Upper lobe of left lung (tissue), 6 donors: ENCODE results near the gene CRYBA4. TPM values are rescaled to one million over a fixed set of nuclear protein-coding genes. Genes with fewer than 3 reads are reported as not detected.

Experiments
- ATAC-seq, 2 donors: fragments of 200-7000 bp; cut with Tn5 transposase; one replicate each; pipeline ENCODE4 v1.9.1; 2022; ENCODE audit warnings: mild to moderate bottlenecking in 2 of 2, moderate library complexity in 2 of 2; ENCODE audit not compliant: low FRiP score in 2 of 2
- DNase-seq, 2 donors: peaks; one replicate each; pipeline ENCODE4 v3.0.0-alpha.2; 2019 to 2020
- H3K27ac ChIP-seq, 4 donors: fragments of 200-600 bp; sonication (generic); one replicate each; pipeline ENCODE4 v1.5.1; 2016 to 2019
- H3K27me3 ChIP-seq, 4 donors: fragments of 200-600 bp; sonication (generic); one replicate each; pipeline ENCODE4 v1.5.1; 2017 to 2019
- H3K36me3 ChIP-seq, 4 donors: fragments of 200-600 bp; sonication (generic); one replicate each; pipeline ENCODE4 v1.5.1; 2016 to 2019
- H3K4me1 ChIP-seq, 4 donors: fragments of 200-600 bp; sonication (generic); one replicate each; pipeline ENCODE4 v1.5.1; 2018 to 2019
- H3K4me3 ChIP-seq, 4 donors: fragments of 200-600 bp; sonication (generic); one replicate each; pipeline ENCODE4 v1.5.1; 2017 to 2019; ENCODE audit warnings: mild to moderate bottlenecking in 2 of 4, moderate library complexity in 1 of 4
- H3K9me3 ChIP-seq, 4 donors: fragments of 200-600 bp; sonication (generic); one replicate each; pipeline ENCODE4 v1.5.1; 2018 to 2019
- EP300 ChIP-seq, 4 donors: sonication (generic); formaldehyde crosslinking; IDR thresholded peaks; one replicate each; pipeline ENCODE4 v1.5.1; 2017; ENCODE audit warnings: antibody characterized with exemption in 4 of 4, control low read depth in 2 of 4
- POLR2A ChIP-seq, 4 donors: fragments of 450-650 bp; IDR thresholded peaks; one replicate each; pipeline ENCODE4 v1.5.1; 2016 to 2017; ENCODE audit warnings: antibody characterized with exemption in 4 of 4, mild to moderate bottlenecking in 2 of 4
- POLR2AphosphoS5 ChIP-seq, 2 donors: sonication (generic); formaldehyde crosslinking; IDR thresholded peaks; one replicate each; pipeline ENCODE4 v1.5.1; 2017; ENCODE audit warnings: antibody characterized with exemption in 2 of 2
- WGBS, 2 donors: methylation state at CpG; one replicate each; pipeline ENCODE4 v1.1.5; 2017 to 2018; 5-methylcytosine and 5-hydroxymethylcytosine counted together
- total RNA-seq, 6 donors: library from RNA; depleted of rRNA in 4 of 6; stranded (reverse); fragments of >200 nt in 4 of 6; gene quantifications; one replicate each; pipeline versions ENCODE4 v1.1.0 to v1.2.1, GENCODE V29; 2016 to 2021
- TF ChIP-seq, protein P1 (sequence below), 6 experiments: fragments of 450-650 bp in 4 of 6; fragments of 200-600 bp in 2 of 6; sonication (generic) in 2 of 6; IDR thresholded peaks; one replicate each; pipeline ENCODE4 v1.5.1; 2016 to 2019; ENCODE audit warnings: antibody characterized with exemption in 6 of 6
- donor health status: DM: no; HTN: no; CAD: no; lungs with moderate emphysema.
- donor health status: DM: no; HTN: yes; CAD: no; lungs with severe emphysema.

Gene CRYBA4
- total RNA-seq, 6 donors from 2014 or later: not detected

DNA sequence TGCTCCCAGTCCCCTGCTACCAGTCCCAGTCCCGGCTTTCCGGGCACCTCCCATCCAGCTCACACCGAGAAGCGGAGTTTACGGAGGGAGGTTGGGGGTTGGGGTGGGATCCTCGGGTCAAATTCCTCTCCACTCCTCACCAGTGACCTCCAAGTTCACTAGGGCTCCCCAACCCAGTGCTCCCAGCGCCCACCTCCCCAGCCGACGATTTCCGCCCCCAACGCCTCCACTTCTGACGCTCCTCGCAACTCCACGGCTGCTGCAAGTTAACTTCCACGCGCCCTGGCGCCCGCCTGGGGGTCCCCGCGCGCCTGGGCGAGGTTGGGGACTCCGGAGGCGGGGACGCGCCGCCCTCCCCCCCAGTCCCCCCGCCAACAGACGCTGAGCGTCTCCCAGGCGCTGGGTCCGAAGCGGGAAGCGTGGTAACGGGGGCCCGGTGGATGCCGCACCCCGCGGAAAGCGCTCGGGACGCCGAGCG, 32.4 kb upstream of the CRYBA4 start:
- Histone ChIP-seq H3K4me3 (peak overlapping the region; percentile 85 to 99 (median 94)), H3K27ac (peak overlapping the region; percentile 91 to 98 (median 94)), H3K9me3 (no peaks in the 10 kb centered on the region), H3K36me3 (no peaks in the 10 kb centered on the region), H3K27me3 (no peaks in the 10 kb centered on the region), H3K4me1 (peaks cover 33 to 78% (median 43%) of the 10 kb centered on the region in 4 donors)
- peak in 1 of 2 donors; percentile 56 for ATAC-seq
- TF ChIP-seq POLR2A (IDR thresholded peaks at IDR 0.05) (no peak), EP300 (IDR thresholded peaks at IDR 0.05) (no peak), POLR2AphosphoS5 (IDR thresholded peaks at IDR 0.05) (no peak)
- TF ChIP-seq, protein P1, sequence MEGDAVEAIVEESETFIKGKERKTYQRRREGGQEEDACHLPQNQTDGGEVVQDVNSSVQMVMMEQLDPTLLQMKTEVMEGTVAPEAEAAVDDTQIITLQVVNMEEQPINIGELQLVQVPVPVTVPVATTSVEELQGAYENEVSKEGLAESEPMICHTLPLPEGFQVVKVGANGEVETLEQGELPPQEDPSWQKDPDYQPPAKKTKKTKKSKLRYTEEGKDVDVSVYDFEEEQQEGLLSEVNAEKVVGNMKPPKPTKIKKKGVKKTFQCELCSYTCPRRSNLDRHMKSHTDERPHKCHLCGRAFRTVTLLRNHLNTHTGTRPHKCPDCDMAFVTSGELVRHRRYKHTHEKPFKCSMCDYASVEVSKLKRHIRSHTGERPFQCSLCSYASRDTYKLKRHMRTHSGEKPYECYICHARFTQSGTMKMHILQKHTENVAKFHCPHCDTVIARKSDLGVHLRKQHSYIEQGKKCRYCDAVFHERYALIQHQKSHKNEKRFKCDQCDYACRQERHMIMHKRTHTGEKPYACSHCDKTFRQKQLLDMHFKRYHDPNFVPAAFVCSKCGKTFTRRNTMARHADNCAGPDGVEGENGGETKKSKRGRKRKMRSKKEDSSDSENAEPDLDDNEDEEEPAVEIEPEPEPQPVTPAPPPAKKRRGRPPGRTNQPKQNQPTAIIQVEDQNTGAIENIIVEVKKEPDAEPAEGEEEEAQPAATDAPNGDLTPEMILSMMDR (IDR thresholded peaks at IDR 0.05): no peak
- peak in 1 of 2 donors; percentile 36 for DNase-seq
- 1% methylated on average over 14 to 24 of the region's 44 CpGs for WGBS, 2 donors

DNA sequence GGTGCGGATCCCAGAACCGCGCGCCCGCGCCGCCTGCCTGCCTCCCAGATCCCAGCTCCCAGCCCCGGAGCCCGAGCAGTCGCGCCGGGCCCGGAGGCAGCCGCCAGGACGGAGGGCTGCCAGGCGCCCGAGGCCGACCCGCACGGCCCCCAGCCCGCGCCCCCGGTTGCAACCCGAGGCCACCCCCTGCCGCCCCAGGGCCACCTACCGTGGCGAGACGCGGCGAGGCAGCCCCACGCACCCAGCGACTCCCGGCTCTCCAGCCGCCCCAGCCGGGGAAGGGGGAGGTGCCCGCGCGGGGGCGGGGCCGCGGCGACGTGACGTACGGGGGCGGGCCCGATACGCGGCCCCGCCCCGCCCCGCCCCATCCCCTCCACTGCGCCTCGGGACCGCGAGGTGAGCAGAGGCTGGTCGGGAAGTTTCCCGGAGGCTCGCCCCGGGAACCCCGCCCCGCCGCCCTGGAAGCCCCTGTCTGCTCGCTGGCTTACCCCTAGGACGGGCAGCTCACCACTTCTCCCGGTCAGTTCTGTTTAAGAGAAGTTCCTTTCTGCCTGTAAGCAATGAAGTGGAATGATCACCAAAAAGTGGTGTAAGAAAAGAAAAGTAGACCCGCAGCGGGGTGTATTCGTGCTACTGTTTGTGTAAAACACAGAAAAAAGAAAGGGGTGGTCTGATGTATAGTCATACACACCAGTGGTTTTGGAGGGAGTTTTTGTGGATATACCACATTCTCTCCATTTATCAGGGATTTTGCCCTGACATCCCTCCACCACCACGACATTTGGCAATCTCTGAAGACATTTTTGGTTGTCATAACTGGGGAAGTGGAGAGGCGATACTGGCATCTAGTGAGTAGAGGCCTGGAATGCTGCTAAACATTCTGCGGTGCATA, 31.7 kb upstream of the CRYBA4 start, which contains the start of gene TPST2:
TSS of gene TPST2 (minus strand) at position 288 of the 892 bp plus-strand sequence. CDS start 48,502 bp downstream, outside the sequence.
- Histone ChIP-seq H3K27me3 (no peaks in the 10 kb centered on the region), H3K36me3 (no peaks in the 10 kb centered on the region), H3K4me1 (peaks cover 27 to 71% (median 37%) of the 10 kb centered on the region in 4 donors), H3K4me3 (peak within 1 kb of the TSS; percentile 85 to 99 (median 94)), H3K27ac (peak within 1 kb of the TSS; percentile 91 to 98 (median 94)), H3K9me3 (no peaks in the 10 kb centered on the region)
- ATAC-seq: peak; percentile 92 to 97
- WGBS, 2 donors: 2 to 6% methylated on average over 7 to 11 of the region's 72 CpGs
- DNase-seq: peak; percentile 85 to 97
- TF ChIP-seq, protein P1 (IDR thresholded peaks at IDR 0.05): peak in 2 of 6 experiments; percentile 9 to 22
- TF ChIP-seq POLR2AphosphoS5 (IDR thresholded peaks at IDR 0.05): peak; percentile 73 to 94
- TF ChIP-seq POLR2A (IDR thresholded peaks at IDR 0.05): peak in 2 of 4 donors; percentile 55 to 92
- no peak for TF ChIP-seq EP300 (IDR thresholded peaks at IDR 0.05)

DNA sequence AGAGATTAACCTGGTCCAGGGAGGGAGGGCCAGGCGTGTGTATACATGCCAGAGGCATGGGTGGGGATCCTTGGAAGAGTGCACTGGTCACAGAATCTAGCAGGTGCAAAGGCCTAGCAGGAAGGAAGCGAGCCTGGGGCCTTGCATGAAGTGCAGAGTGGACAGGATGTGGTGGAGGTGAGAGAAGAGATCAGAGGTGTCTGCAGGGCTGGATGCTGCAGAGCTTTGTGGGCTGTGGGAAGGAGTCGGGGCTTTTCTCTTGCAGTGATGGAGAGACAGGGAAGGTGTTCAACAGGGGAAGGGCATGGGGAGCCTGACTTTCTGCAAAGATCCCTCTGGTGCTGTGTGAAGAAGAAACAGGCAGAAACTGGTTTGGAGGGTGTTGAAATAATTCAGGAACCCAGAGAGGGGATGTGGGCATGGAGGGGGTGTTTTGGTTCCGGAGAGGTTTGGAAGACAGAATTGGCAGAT, 29.3 kb upstream of the CRYBA4 start:
- no peaks in the 10 kb centered on the region for H3K9me3 ChIP-seq
- ATAC-seq (no peak), DNase-seq (peak in 1 of 2 donors; percentile 37)
- peak overlapping the region in 1 of 4 donors; percentile 8 for H3K27ac ChIP-seq
- no peak overlapping the region for H3K4me3 ChIP-seq
- no peaks in the 10 kb centered on the region for H3K36me3 ChIP-seq
- TF ChIP-seq, protein P1 (IDR thresholded peaks at IDR 0.05): no peak
- TF ChIP-seq POLR2A (IDR thresholded peaks at IDR 0.05): no peak
- TF ChIP-seq POLR2AphosphoS5 (IDR thresholded peaks at IDR 0.05): no peak
- TF ChIP-seq EP300 (IDR thresholded peaks at IDR 0.05): no peak
- H3K27me3 ChIP-seq: no peaks in the 10 kb centered on the region
- H3K4me1 ChIP-seq: peaks cover 12 to 47% (median 25%) of the 10 kb centered on the region in 4 donors
- WGBS, 2 donors: 35 to 53% methylated on average over 4 of the region's 4 CpGs

DNA sequence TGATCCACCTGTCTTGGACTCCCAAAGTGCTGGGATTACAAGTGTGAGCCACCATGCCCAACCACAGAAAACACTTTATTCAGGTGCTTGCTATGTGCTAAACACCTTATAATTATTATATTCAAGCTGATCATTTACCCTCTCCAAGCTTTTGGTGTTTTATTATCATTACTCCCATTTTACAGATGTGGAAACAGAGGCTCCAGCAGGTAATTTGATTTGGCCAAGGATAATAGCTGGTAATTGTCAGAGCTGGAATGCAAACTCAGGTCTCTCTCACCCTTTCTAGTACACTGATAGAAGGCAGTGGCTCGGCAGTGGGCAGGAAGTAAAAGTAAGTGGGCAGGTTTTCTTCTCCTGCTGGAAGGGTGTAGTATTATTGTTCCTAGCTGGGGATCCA, 28.0 kb upstream of the CRYBA4 start:
- ATAC-seq (no peak), DNase-seq (no peak)
- Histone ChIP-seq H3K27ac (no peak overlapping the region), H3K36me3 (no peaks in the 10 kb centered on the region), H3K9me3 (no peaks in the 10 kb centered on the region), H3K4me1 (peaks cover 12 to 36% (median 22%) of the 10 kb centered on the region in 4 donors), H3K27me3 (no peaks in the 10 kb centered on the region), H3K4me3 (no peak overlapping the region)
- TF ChIP-seq POLR2AphosphoS5 (IDR thresholded peaks at IDR 0.05): no peak
- TF ChIP-seq POLR2A (IDR thresholded peaks at IDR 0.05): no peak
- TF ChIP-seq, protein P1 (IDR thresholded peaks at IDR 0.05): no peak
- no peak for TF ChIP-seq EP300 (IDR thresholded peaks at IDR 0.05)
- 46 to 88% methylated on average over 1 of the region's 1 CpG for WGBS, 2 donors
